SK-N-MC (cell line): ENCODE data around the gene SPAG17.

Source experiments
- DNase-seq: peaks from one replicate; pipeline ENCODE4 v3.0.0-alpha.2; 2011; ENCODE audit warnings: low read depth, low spot score
- H3K27ac ChIP-seq: fragments of 200-600 bp; sonication (generic); 2 replicates; pipeline ENCODE4 v1.5.1; 2016; ENCODE audit warnings: mixed run types
- H3K36me3 ChIP-seq: fragments of 200-600 bp; sonication (generic); 2 replicates; pipeline ENCODE4 v1.6.1; 2017; ENCODE audit warnings: antibody characterized with exemption, low read length, mixed read lengths; ENCODE audit not compliant: insufficient read depth
- H3K4me3 ChIP-seq: fragments of 200-600 bp; sonication (generic); 2 replicates; pipeline ENCODE4 v1.5.1; 2016
- H3K9ac ChIP-seq: fragments of 200-600 bp; sonication (generic); 2 replicates; pipeline ENCODE4 v1.8.0; 2017; ENCODE audit warnings: mixed run types, mixed read lengths; ENCODE audit not compliant: insufficient read length
- H3K9me3 ChIP-seq: fragments of 200-600 bp; sonication (generic); 2 replicates; pipeline ENCODE4 v1.6.1; 2017; ENCODE audit warnings: low read depth, mild to moderate bottlenecking, antibody characterized with exemption, low read length, moderate library complexity, mixed read lengths
- EZH2 ChIP-seq: fragments of 200-600 bp; sonication (generic); IDR thresholded peaks from one replicate; pipeline ENCODE4 v1.6.1; 2017; ENCODE audit warnings: antibody characterized with exemption
- FOXP2 ChIP-seq: optimal IDR thresholded peaks from 2 replicates; pipeline ENCODE3; 2011; ENCODE audit warnings: mild to moderate bottlenecking, moderate library complexity; ENCODE audit not compliant: insufficient read depth; ENCODE audit errors: extremely low read length, control extremely low read depth
- POLR2AphosphoS5 ChIP-seq: IDR thresholded peaks from 2 replicates; pipeline ENCODE4 v1.6.1; 2012; ENCODE audit warnings: mild to moderate bottlenecking, low read depth, low read length, borderline replicate concordance

Gene SPAG17

GRCh38 chr1:117921991-117922390 is 263.0 kb downstream of the SPAG17 start:
- H3K9me3 ChIP-seq = no peaks in the 10 kb centered on the region
- H3K4me3 ChIP-seq = no peak overlapping the region
- DNase-seq = no peak
- H3K9ac ChIP-seq = no peak overlapping the region
- H3K36me3 ChIP-seq = peaks cover 21% of the 10 kb centered on the region
- TF ChIP-seq POLR2AphosphoS5 = no peak
- TF ChIP-seq FOXP2 = no peak
- no peak for TF ChIP-seq EZH2
- no peak overlapping the region for H3K27ac ChIP-seq

GRCh38 chr1:117919376-117919775 is 265.7 kb downstream of the SPAG17 start:
- DNase-seq = no peak
- Histone ChIP-seq H3K36me3 (peaks cover 36% of the 10 kb centered on the region), H3K4me3 (no peak overlapping the region), H3K9ac (no peak overlapping the region), H3K27ac (no peak overlapping the region), H3K9me3 (no peaks in the 10 kb centered on the region)
- TF ChIP-seq POLR2AphosphoS5 = no peak

- Histone ChIP-seq H3K9me3 (no peaks in the 10 kb centered on the region), H3K27ac (no peak overlapping the region), H3K36me3 (peaks cover 39% of the 10 kb centered on the region), H3K9ac (no peak overlapping the region), H3K4me3 (no peak overlapping the region)
- no peak for DNase-seq
- TF ChIP-seq POLR2AphosphoS5 (no peak), EZH2 (no peak)
Measured at GRCh38 chr1:117911051-117911450, 274.0 kb downstream of the SPAG17 start.

GRCh38 chr1:117905019-117905418 is 280.0 kb downstream of the SPAG17 start:
- Histone ChIP-seq H3K4me3 (no peak overlapping the region), H3K27ac (no peak overlapping the region), H3K36me3 (peaks cover 21% of the 10 kb centered on the region), H3K9me3 (no peaks in the 10 kb centered on the region), H3K9ac (no peak overlapping the region)
- no peak for TF ChIP-seq FOXP2
- TF ChIP-seq EZH2 = no peak
- TF ChIP-seq POLR2AphosphoS5 = no peak
- DNase-seq = no peak

- no peak for DNase-seq
- Histone ChIP-seq H3K36me3 (peaks cover 15% of the 10 kb centered on the region), H3K4me3 (no peak overlapping the region), H3K27ac (no peak overlapping the region), H3K9ac (no peak overlapping the region), H3K9me3 (no peaks in the 10 kb centered on the region)
- TF ChIP-seq POLR2AphosphoS5 (no peak), EZH2 (no peak), FOXP2 (no peak)
Measured at GRCh38 chr1:117904485-117904884, 280.5 kb downstream of the SPAG17 start.
